Mesothelial cell of epicardium (in vitro differentiated cells): ENCODE measurements around the gene SH3D19. TPM values are rescaled to one million over a fixed set of nuclear protein-coding genes. Genes with fewer than 3 reads are reported as not detected.
"Not testable (repeated sequence)": the region's sequence is repeated elsewhere in the genome, so short reads cannot be mapped to it uniquely, and the experiment has no call there.

ENCODE experiments used
- DNase-seq, 2 experiments: peaks; one replicate each; pipeline ENCODE4 v3.0.0; 2021; ENCODE audit warnings: low spot score in 2 of 2; ENCODE audit not compliant: unreplicated experiment in 2 of 2
- H3K27ac Mint-ChIP-seq: 2 replicates; pipeline ENCODE4 v1.8.0; 2021; ENCODE audit warnings: mixed read lengths
- H3K27me3 Mint-ChIP-seq: 2 replicates; pipeline ENCODE4 v1.8.0; 2021; ENCODE audit warnings: low read depth, mixed read lengths
- H3K36me3 Mint-ChIP-seq: 2 replicates; pipeline ENCODE4 v1.8.0; 2021; ENCODE audit warnings: mixed read lengths
- H3K4me1 Mint-ChIP-seq: 2 replicates; pipeline ENCODE4 v1.8.0; 2021; ENCODE audit warnings: mixed read lengths
- H3K4me3 Mint-ChIP-seq: 2 replicates; pipeline ENCODE4 v1.8.0; 2021; ENCODE audit warnings: mild to moderate bottlenecking, moderate library complexity, mixed read lengths
- H3K9me3 Mint-ChIP-seq: 2 replicates; pipeline ENCODE4 v1.8.0; 2021; ENCODE audit warnings: mixed read lengths
- total RNA-seq: library from RNA; stranded (reverse); gene quantifications from 3 replicates; pipeline ENCODE4 v1.2.1, GENCODE V29; 2021
- TF ChIP-seq, protein P1 (sequence below): fragments of 200-600 bp; sonication (generic); IDR thresholded peaks from one replicate; pipeline ENCODE4 v1.5.0; 2021; ENCODE audit warnings: antibody characterized with exemption; ENCODE audit not compliant: unreplicated experiment

Gene SH3D19
- total RNA-seq, 1 donor from 2014 or later = 39.3 TPM

DNA sequence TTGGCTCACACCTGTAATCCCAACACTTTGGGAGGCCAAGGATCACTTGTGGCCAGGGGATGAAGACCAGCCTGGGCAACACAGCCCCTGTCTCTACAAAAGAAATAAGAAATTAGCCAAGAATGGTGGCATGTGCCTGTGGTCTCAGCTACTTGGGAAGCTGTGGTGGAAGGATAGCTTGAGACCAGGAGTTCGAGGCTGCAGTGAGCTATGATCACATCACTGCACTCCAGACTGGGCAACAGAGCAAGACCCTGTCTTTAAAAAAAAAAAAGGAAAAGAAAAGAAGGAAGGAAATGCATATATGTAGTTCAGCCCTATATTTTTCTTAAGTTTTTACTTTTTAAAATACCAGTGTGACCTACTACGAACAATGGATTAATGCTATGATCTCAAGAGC lies 33.4 kb downstream of the SH3D19 start:
- TF ChIP-seq, protein P1, sequence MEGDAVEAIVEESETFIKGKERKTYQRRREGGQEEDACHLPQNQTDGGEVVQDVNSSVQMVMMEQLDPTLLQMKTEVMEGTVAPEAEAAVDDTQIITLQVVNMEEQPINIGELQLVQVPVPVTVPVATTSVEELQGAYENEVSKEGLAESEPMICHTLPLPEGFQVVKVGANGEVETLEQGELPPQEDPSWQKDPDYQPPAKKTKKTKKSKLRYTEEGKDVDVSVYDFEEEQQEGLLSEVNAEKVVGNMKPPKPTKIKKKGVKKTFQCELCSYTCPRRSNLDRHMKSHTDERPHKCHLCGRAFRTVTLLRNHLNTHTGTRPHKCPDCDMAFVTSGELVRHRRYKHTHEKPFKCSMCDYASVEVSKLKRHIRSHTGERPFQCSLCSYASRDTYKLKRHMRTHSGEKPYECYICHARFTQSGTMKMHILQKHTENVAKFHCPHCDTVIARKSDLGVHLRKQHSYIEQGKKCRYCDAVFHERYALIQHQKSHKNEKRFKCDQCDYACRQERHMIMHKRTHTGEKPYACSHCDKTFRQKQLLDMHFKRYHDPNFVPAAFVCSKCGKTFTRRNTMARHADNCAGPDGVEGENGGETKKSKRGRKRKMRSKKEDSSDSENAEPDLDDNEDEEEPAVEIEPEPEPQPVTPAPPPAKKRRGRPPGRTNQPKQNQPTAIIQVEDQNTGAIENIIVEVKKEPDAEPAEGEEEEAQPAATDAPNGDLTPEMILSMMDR = no peak
- H3K4me3 Mint-ChIP-seq = no peak overlapping the region
- no peak overlapping the region for H3K27ac Mint-ChIP-seq
- peaks cover 9% of the 10 kb centered on the region for H3K9me3 Mint-ChIP-seq
- peaks cover 18% of the 10 kb centered on the region for H3K36me3 Mint-ChIP-seq
- no peaks in the 10 kb centered on the region for H3K27me3 Mint-ChIP-seq
- peaks cover 2% of the 10 kb centered on the region for H3K4me1 Mint-ChIP-seq
- no peak for DNase-seq

DNA sequence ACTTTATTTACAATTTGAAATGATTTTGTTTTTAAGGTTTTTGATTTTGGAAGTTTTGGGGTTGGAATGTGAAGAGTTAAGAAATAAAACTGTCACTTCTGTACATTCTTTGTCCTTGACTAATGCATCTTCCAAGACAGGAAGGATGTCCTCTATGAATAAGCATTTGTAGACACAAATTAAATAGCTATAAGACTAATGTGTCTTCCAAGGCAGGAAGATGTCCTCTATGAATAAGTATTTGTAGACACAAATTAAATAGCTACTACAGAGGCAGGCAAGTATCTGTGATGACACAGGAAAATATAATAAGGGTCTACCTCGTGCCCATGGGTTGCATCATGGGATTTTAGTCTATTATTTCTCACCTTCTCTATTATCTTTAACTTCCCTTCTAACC lies 33.9 kb downstream of the SH3D19 start:
- no peaks in the 10 kb centered on the region for H3K27me3 Mint-ChIP-seq
- H3K4me1 Mint-ChIP-seq = peaks cover 2% of the 10 kb centered on the region
- TF ChIP-seq, protein P1 = no peak
- DNase-seq = no peak
- H3K4me3 Mint-ChIP-seq = no peak overlapping the region
- peaks cover 9% of the 10 kb centered on the region for H3K9me3 Mint-ChIP-seq
- H3K27ac Mint-ChIP-seq = no peak overlapping the region
- H3K36me3 Mint-ChIP-seq = peaks cover 18% of the 10 kb centered on the region

DNA sequence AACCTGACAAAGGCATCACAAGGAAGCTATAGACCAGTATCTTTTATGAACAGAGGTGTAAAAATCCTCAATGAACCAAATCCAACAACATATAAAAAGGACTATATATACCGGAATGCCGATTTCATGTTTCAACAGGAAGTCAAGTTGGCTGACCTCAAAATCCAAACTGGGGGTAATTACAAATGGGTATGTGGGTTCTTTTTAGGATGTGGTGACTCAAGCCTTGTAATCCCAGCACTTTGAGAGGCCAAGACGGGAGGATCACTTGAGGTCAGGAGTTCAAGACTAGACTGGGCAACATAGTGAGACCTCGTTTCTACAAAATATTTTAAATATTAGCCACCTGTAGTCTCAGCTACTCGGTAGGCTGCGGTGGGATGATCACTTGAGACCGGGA lies 38.0 kb downstream of the SH3D19 start:
- H3K9me3 Mint-ChIP-seq = peaks cover 33% of the 10 kb centered on the region
- no peaks in the 10 kb centered on the region for H3K27me3 Mint-ChIP-seq
- H3K27ac Mint-ChIP-seq = no peak overlapping the region
- TF ChIP-seq, protein P1 = no peak
- no peak for DNase-seq
- peaks cover 33% of the 10 kb centered on the region for H3K36me3 Mint-ChIP-seq
- H3K4me1 Mint-ChIP-seq = no peaks in the 10 kb centered on the region
- no peak overlapping the region for H3K4me3 Mint-ChIP-seq

DNA sequence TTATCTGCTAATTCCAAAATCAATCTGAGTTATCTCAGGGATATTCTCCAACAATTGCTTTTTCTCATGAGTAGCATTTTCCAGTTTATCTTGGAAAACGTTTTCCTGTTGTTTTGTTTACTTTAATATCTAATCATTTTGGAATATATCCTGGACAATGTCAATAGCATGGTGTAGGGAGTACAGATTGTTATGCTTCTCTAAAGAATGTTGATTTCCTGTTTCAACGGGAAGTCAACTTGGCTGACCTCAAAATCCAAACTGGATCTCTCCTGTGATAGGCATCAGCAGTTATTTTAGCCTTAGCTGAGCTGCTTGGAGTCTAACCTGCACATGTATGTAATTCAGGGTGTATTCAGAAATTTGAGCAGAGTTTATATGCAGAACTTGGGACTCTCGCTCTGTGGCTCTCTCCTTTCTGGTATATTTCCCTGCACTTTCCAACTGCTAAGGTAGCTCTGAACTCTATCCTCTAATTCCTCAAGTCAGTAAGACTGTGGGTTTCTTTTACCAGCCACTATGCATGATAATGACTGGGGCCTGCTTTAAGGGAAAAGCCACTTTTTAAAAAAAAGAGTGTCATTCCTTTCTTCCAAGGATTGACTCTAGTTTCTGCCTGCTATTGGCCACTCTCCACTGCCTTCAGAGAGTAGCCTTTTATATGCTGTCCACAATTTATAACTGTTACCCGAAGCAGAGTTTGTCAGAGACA lies 40.7 kb downstream of the SH3D19 start:
- Mint-ChIP-seq H3K9me3 (peaks cover 23% of the 10 kb centered on the region), H3K27ac (no peak overlapping the region), H3K27me3 (no peaks in the 10 kb centered on the region), H3K4me3 (no peak overlapping the region), H3K4me1 (peaks cover 7% of the 10 kb centered on the region), H3K36me3 (peaks cover 20% of the 10 kb centered on the region)
- no peak for DNase-seq
- TF ChIP-seq, protein P1 = no peak

DNA sequence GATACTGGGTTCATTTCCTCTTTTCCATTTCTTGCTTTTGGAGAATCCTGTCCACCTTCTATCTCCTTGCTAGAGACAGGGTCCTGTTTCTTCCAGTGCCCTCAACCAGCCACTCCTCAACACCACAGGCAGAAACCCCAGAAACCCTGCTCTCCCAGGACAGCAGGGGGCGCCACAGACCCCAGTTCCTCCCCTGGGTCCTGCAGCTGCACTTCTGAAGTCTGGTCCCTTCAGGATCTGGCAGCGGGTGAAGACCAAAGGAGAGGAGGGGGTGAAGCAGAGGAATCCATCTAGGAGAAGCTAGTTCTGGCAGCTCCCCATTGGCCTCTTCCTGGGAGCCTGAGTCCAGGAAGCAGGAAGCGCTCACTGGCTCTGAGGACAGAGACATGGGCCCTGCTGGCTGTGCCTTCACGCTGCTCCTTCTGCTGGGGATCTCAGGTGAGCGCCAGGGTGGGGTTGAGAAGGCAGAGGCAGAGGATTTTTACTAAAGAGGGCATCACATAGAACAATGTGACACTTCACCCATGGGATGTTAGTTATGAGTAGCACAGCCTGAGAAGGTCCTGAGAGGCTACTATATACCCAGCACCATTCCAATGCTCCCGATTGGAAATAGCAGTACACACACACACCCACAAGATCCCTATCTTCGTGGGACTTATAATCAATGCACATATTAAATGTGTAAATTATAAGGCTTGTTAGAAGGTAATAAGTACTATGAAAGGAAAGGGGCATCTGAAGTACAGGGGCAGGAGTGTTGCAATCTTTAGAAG lies 48.4 kb downstream of the SH3D19 start, which contains the start of gene PRSS48:
Gene PRSS48, plus strand, starts transcription at position 375 of the 776 bp plus-strand sequence. Its CDS starts 12 bp downstream, at position 387.
- no peaks in the 10 kb centered on the region for H3K9me3 Mint-ChIP-seq
- H3K36me3 Mint-ChIP-seq = no peaks in the 10 kb centered on the region
- H3K4me3 Mint-ChIP-seq = no peak within 1 kb of the TSS
- no peak within 1 kb of the TSS for H3K27ac Mint-ChIP-seq
- H3K27me3 Mint-ChIP-seq = no peaks in the 10 kb centered on the region
- DNase-seq = peak; percentile 44 to 76
- TF ChIP-seq, protein P1 = peak; percentile 53
- peaks cover 7% of the 10 kb centered on the region for H3K4me1 Mint-ChIP-seq

DNA sequence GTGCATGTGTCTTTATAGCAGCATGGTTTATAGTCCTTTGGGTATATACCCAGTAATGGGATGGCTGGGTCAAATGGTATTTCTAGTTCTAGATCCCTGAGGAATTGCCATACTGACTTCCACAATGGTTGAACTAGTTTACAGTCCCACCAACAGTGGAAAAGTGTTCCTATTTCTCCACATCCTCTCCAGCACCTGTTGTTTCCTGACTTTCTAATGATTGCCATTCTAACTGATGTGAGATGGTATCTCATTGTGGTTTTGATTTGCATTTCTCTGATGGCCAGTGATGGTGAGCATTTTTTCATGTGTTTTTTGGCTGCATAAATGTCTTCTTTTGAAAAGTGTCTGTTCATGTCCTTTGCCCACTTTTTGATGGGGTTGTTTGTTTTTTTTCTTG lies 56.5 kb downstream of the SH3D19 start:
- not testable (repeated sequence) for H3K36me3 Mint-ChIP-seq, H3K27ac Mint-ChIP-seq, H3K9me3 Mint-ChIP-seq, H3K4me1 Mint-ChIP-seq, H3K4me3 Mint-ChIP-seq, DNase-seq, H3K27me3 Mint-ChIP-seq
